Right renal cortex interstitium (tissue), 3 donors: ENCODE measurements around the gene DCAF12. TPM values are rescaled to one million over a fixed set of nuclear protein-coding genes. Genes with fewer than 3 reads are reported as not detected.

Source experiments
- DNase-seq, 3 donors: peaks; one replicate each; pipeline ENCODE4 v3.0.0-alpha.2; 2013; ENCODE audit warnings: low read depth in 3 of 3, low spot score in 2 of 3
- polyA plus RNA-seq, 3 donors: library from polyadenylated mRNA; unstranded; fragments of 120-200 nt; gene quantifications; one replicate each; pipeline ENCODE4 v1.2.1, GENCODE V29; 2013; ENCODE audit not compliant: insufficient read length in 3 of 3

Gene DCAF12
- polyA plus RNA-seq, 3 donors, result 63.5 to 65.0 (median 63.8) TPM

GRCh38 chr9:34127035-34127948 lies 794 bp upstream of the DCAF12 start:
- no peak for DNase-seq

- no peak for DNase-seq
These were observed 754 bp downstream of the DCAF12 start for GRCh38 chr9:34125681-34126206.

GRCh38 chr9:34124926-34125325 lies 1.6 kb downstream of the DCAF12 start:
- DNase-seq, result no peak

GRCh38 chr9:34124099-34124498 lies 2.4 kb downstream of the DCAF12 start:
- no peak for DNase-seq

- DNase-seq, result no peak
These were observed 2.8 kb downstream of the DCAF12 start for GRCh38 chr9:34123682-34124081.

- no peak for DNase-seq
These were observed 4.5 kb downstream of the DCAF12 start for GRCh38 chr9:34121996-34122395.

GRCh38 chr9:34119713-34120112 lies 6.8 kb downstream of the DCAF12 start:
- no peak for DNase-seq

GRCh38 chr9:34114436-34114835 lies 12.1 kb downstream of the DCAF12 start:
- no peak for DNase-seq

GRCh38 chr9:34106110-34106509 lies 20.4 kb downstream of the DCAF12 start:
- no peak for DNase-seq

- DNase-seq, result no peak
These were observed 23.7 kb downstream of the DCAF12 start for GRCh38 chr9:34102796-34103195.

- no peak for DNase-seq
These were observed 28.2 kb downstream of the DCAF12 start for GRCh38 chr9:34098307-34098706.

GRCh38 chr9:34097865-34098264 lies 28.6 kb downstream of the DCAF12 start:
- no peak for DNase-seq

GRCh38 chr9:34096751-34097150 lies 29.7 kb downstream of the DCAF12 start:
- no peak for DNase-seq

- no peak for DNase-seq
These were observed 32.9 kb downstream of the DCAF12 start for GRCh38 chr9:34093578-34093977.

- no peak for DNase-seq
These were observed 37.2 kb downstream of the DCAF12 start for GRCh38 chr9:34089311-34089710.

GRCh38 chr9:34087370-34087769 lies 39.1 kb downstream of the DCAF12 start:
- no peak for DNase-seq

- DNase-seq, result no peak
These were observed 39.6 kb downstream of the DCAF12 start for GRCh38 chr9:34086864-34087263.

GRCh38 chr9:34085581-34086500 lies 40.7 kb downstream of the DCAF12 start:
- no peak for DNase-seq

- no peak for DNase-seq
These were observed 41.9 kb downstream of the DCAF12 start for GRCh38 chr9:34084562-34084961.

- DNase-seq, result no peak
These were observed 47.3 kb downstream of the DCAF12 start for GRCh38 chr9:34079181-34079580.
